ENCODE results near the gene TRIM41. TPM values are rescaled to one million over a fixed set of nuclear protein-coding genes. Genes with fewer than 3 reads are reported as not detected.

Gene TRIM41
- total and polyA plus RNA-seq, 9 of the 15 experiments (the other 6 are each of a cell fraction or from before 2014, with no cell fraction given): 1.8 to 47.6 (median 20.9) TPM

DNA sequence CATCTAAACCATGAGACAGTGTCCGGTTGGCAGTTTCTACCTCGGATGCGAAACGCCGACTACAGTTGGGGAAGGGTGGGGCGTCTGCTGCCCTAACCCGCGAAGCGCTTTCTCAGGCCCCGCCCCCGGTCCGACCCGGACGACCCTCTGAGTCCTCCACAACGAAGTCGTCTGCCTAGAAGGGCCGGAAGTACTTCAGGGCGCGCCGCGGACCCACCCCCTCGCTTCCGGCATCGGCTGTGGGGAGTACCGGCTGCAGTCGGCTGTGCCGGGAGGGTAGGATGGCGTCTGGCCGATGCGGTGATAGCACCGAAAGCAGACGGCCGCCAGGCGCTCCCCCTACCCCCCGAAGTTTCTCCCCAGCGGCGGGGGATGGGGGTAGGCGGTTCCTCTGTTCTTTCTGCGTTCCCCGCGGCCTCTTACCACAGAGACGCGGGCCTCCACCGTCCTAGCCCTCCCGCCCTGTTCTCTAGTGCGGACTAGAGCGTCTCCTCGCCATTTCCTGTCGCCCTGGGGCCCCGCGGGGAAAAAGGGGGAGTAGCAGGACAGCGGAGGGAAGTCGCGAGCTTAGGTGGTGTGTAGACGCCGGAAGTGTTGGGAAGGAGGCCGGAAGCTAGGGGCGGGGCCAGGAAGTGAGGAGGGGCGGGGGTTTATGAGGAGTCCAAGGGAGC, at the start of gene TRIM41 (continued):
- TF ChIP-seq, protein P1, sequence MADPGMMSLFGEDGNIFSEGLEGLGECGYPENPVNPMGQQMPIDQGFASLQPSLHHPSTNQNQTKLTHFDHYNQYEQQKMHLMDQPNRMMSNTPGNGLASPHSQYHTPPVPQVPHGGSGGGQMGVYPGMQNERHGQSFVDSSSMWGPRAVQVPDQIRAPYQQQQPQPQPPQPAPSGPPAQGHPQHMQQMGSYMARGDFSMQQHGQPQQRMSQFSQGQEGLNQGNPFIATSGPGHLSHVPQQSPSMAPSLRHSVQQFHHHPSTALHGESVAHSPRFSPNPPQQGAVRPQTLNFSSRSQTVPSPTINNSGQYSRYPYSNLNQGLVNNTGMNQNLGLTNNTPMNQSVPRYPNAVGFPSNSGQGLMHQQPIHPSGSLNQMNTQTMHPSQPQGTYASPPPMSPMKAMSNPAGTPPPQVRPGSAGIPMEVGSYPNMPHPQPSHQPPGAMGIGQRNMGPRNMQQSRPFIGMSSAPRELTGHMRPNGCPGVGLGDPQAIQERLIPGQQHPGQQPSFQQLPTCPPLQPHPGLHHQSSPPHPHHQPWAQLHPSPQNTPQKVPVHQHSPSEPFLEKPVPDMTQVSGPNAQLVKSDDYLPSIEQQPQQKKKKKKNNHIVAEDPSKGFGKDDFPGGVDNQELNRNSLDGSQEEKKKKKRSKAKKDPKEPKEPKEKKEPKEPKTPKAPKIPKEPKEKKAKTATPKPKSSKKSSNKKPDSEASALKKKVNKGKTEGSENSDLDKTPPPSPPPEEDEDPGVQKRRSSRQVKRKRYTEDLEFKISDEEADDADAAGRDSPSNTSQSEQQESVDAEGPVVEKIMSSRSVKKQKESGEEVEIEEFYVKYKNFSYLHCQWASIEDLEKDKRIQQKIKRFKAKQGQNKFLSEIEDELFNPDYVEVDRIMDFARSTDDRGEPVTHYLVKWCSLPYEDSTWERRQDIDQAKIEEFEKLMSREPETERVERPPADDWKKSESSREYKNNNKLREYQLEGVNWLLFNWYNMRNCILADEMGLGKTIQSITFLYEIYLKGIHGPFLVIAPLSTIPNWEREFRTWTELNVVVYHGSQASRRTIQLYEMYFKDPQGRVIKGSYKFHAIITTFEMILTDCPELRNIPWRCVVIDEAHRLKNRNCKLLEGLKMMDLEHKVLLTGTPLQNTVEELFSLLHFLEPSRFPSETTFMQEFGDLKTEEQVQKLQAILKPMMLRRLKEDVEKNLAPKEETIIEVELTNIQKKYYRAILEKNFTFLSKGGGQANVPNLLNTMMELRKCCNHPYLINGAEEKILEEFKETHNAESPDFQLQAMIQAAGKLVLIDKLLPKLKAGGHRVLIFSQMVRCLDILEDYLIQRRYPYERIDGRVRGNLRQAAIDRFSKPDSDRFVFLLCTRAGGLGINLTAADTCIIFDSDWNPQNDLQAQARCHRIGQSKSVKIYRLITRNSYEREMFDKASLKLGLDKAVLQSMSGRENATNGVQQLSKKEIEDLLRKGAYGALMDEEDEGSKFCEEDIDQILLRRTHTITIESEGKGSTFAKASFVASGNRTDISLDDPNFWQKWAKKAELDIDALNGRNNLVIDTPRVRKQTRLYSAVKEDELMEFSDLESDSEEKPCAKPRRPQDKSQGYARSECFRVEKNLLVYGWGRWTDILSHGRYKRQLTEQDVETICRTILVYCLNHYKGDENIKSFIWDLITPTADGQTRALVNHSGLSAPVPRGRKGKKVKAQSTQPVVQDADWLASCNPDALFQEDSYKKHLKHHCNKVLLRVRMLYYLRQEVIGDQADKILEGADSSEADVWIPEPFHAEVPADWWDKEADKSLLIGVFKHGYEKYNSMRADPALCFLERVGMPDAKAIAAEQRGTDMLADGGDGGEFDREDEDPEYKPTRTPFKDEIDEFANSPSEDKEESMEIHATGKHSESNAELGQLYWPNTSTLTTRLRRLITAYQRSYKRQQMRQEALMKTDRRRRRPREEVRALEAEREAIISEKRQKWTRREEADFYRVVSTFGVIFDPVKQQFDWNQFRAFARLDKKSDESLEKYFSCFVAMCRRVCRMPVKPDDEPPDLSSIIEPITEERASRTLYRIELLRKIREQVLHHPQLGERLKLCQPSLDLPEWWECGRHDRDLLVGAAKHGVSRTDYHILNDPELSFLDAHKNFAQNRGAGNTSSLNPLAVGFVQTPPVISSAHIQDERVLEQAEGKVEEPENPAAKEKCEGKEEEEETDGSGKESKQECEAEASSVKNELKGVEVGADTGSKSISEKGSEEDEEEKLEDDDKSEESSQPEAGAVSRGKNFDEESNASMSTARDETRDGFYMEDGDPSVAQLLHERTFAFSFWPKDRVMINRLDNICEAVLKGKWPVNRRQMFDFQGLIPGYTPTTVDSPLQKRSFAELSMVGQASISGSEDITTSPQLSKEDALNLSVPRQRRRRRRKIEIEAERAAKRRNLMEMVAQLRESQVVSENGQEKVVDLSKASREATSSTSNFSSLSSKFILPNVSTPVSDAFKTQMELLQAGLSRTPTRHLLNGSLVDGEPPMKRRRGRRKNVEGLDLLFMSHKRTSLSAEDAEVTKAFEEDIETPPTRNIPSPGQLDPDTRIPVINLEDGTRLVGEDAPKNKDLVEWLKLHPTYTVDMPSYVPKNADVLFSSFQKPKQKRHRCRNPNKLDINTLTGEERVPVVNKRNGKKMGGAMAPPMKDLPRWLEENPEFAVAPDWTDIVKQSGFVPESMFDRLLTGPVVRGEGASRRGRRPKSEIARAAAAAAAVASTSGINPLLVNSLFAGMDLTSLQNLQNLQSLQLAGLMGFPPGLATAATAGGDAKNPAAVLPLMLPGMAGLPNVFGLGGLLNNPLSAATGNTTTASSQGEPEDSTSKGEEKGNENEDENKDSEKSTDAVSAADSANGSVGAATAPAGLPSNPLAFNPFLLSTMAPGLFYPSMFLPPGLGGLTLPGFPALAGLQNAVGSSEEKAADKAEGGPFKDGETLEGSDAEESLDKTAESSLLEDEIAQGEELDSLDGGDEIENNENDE (IDR thresholded peaks at IDR 0.05; ENCODE audit: low read depth, low read length): no peak
- peak; percentile 87; the same call in 1 of the 2 replicates for TF ChIP-seq CAMTA2 (CRISPR knock-in tag; conservative IDR thresholded peaks at IDR 0.05)
- TF ChIP-seq RBFOX2 (IDR thresholded peaks at IDR 0.05; ENCODE audit: low read depth, low read length): peak; percentile 94
- peak; percentile 55 for TF ChIP-seq HNRNPLL (IDR thresholded peaks at IDR 0.05; ENCODE audit: low read depth, low read length, poor library complexity, severe bottlenecking)
- TF ChIP-seq ESRRA (IDR thresholded peaks at IDR 0.05; ENCODE audit: borderline replicate concordance, low read depth): peak; percentile 75
- no peak for TF ChIP-seq U2AF2 (optimal IDR thresholded peaks at IDR 0.05; ENCODE audit: low read depth, low read length)
- no peak for TF ChIP-seq KHSRP (IDR thresholded peaks at IDR 0.05)
- TF ChIP-seq ZNF431 (CRISPR knock-in tag; IDR thresholded peaks at IDR 0.05): peak; percentile 82
- peak; percentile 80; the same call in 1 of the 2 replicates for TF ChIP-seq PML (IDR thresholded peaks at IDR 0.05; ENCODE audit: low read length)
- peak; percentile 15 for TF ChIP-seq NEUROD1 (IDR thresholded peaks at IDR 0.05; ENCODE audit: borderline replicate concordance, low read depth, low read length, partially characterized antibody)
- peak; percentile 49 for TF ChIP-seq JUND (IDR thresholded peaks at IDR 0.05; ENCODE audit: borderline replicate concordance, low read depth, low read length)
- no peak; the same call in 2 of the 3 replicates for TF ChIP-seq JUND (tag; IDR thresholded peaks at IDR 0.05; ENCODE audit: borderline replicate concordance, low read depth, low read length)
- TF ChIP-seq ARID2 (IDR thresholded peaks at IDR 0.05): no peak
- TF ChIP-seq, protein P2, sequence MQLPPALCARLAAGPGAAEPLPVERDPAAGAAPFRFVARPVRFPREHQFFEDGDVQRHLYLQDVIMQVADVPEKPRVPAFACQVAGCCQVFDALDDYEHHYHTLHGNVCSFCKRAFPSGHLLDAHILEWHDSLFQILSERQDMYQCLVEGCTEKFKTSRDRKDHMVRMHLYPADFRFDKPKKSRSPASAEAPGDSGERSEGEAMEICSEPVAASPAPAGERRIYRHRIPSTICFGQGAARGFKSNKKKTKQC (CRISPR knock-in tag; IDR thresholded peaks at IDR 0.05): peak; percentile 90; the same call in 1 of the 2 replicates
- no peak for TF ChIP-seq L3MBTL2 (IDR thresholded peaks at IDR 0.05)

Measured in K562 (cell line).